Keratinocyte (primary cell): ENCODE data around the gene FAM186B. TPM values are rescaled to one million over a fixed set of nuclear protein-coding genes. Genes with fewer than 3 reads are reported as not detected.

Experiments
- DNase-seq: peaks from one replicate; pipeline ENCODE4 v3.0.0-alpha.2; 2011; ENCODE audit warnings: low read depth, missing footprints, low spot score
- FAIRE-seq: peaks from 2 replicates; lab custom pipeline; 2011; peaks lifted over from hg19 to GRCh38; lab: Jason Lieb, UNC
- H2AFZ ChIP-seq: 2 replicates; pipeline ENCODE4 v1.6.0; 2012; ENCODE audit warnings: low read length, control low read depth, inconsistent platforms; ENCODE audit not compliant: control insufficient read depth
- H3K27ac ChIP-seq: 2 replicates; pipeline ENCODE4 v1.5.1; 2011; ENCODE audit warnings: low read length; ENCODE audit not compliant: control insufficient read depth, insufficient read depth
- H3K27me3 ChIP-seq: 3 replicates; pipeline ENCODE4 v1.6.0; 2011; ENCODE audit warnings: low read length; ENCODE audit not compliant: control insufficient read depth, insufficient read depth; ENCODE audit errors: extremely low read depth
- H3K36me3 ChIP-seq, 2 experiments: 2 replicates in 1 of 2; 3 replicates in 1 of 2; pipeline ENCODE4 v1.5.1; 2011; ENCODE audit warnings: low read length in 2 of 2, mild to moderate bottlenecking in 1 of 2; ENCODE audit not compliant: control insufficient read depth in 2 of 2, insufficient read depth in 2 of 2; ENCODE audit errors: extremely low read depth in 1 of 2
- H3K4me1 ChIP-seq: 3 replicates; pipeline ENCODE4 v1.5.1; 2011; ENCODE audit warnings: low read length; ENCODE audit not compliant: control insufficient read depth, insufficient read depth; ENCODE audit errors: extremely low read depth
- H3K4me2 ChIP-seq: 3 replicates; pipeline ENCODE4 v1.6.0; 2011; ENCODE audit warnings: low read depth, low read length; ENCODE audit not compliant: control insufficient read depth, insufficient read depth; ENCODE audit errors: extremely low read depth
- H3K4me3 ChIP-seq, 3 experiments: fragments of 200-600 bp in 1 of 3; sonication (generic) in 1 of 3; 2 replicates in 2 of 3; 3 replicates in 1 of 3; pipeline ENCODE4 v1.5.1; 2011 to 2016; ENCODE audit warnings: low read length in 3 of 3, mild to moderate bottlenecking in 3 of 3, control low read depth in 2 of 3, inconsistent platforms in 1 of 3, low read depth in 1 of 3, mixed read lengths in 1 of 3, mixed run types in 1 of 3, moderate library complexity in 1 of 3; ENCODE audit not compliant: control insufficient read depth in 2 of 3, insufficient read depth in 2 of 3; ENCODE audit errors: extremely low read depth in 1 of 3
- H3K79me2 ChIP-seq: 2 replicates; pipeline ENCODE4 v1.6.0; 2012; ENCODE audit warnings: low read length; ENCODE audit not compliant: control insufficient read depth, insufficient read depth
- H3K9ac ChIP-seq: 3 replicates; pipeline ENCODE4 v1.6.0; 2011; ENCODE audit warnings: low read length; ENCODE audit not compliant: control insufficient read depth, insufficient read depth; ENCODE audit errors: extremely low read depth
- H3K9me1 ChIP-seq: 3 replicates; pipeline ENCODE4 v1.6.0; 2011; ENCODE audit warnings: low read length; ENCODE audit not compliant: control insufficient read depth, insufficient read depth; ENCODE audit errors: extremely low read depth
- H3K9me3 ChIP-seq: 2 replicates; pipeline ENCODE4 v1.5.1; 2012; ENCODE audit warnings: low read depth, low read length; ENCODE audit not compliant: control insufficient read depth
- H4K20me1 ChIP-seq: 3 replicates; pipeline ENCODE4 v1.6.0; 2011; ENCODE audit warnings: low read length; ENCODE audit not compliant: control insufficient read depth, insufficient read depth; ENCODE audit errors: extremely low read depth
- CTCF ChIP-seq, 3 experiments: IDR thresholded peaks in 1 of 3; conservative IDR thresholded peaks in 1 of 3; optimal IDR thresholded peaks in 1 of 3; 2 replicates in 2 of 3; 3 replicates in 1 of 3; pipeline versions ENCODE3 to v1.5.1; 2011; ENCODE audit warnings: low read length in 3 of 3, mild to moderate bottlenecking in 3 of 3, moderate library complexity in 2 of 3, control low read depth in 1 of 3, inconsistent platforms in 1 of 3; ENCODE audit not compliant: insufficient read depth in 2 of 3; ENCODE audit errors: extremely low read depth in 1 of 3
- EZH2 ChIP-seq: IDR thresholded peaks from one replicate; pipeline ENCODE4 v1.6.1; 2012; ENCODE audit warnings: inconsistent platforms, mild to moderate bottlenecking, low read length, moderate library complexity
- dilution Hi-C: fragments of 300-500 bp; cut with MboI; formaldehyde crosslinking; loops from one replicate; pipeline ENCODE4 v1.7.0; 2020; ENCODE audit warnings: low sequenced_read_pairs; ENCODE audit not compliant: extremely low pct_ligation_motif_present
- polyA plus RNA-seq, 5 experiments: library from polyadenylated mRNA; depleted of rRNA in 3 of 5; stranded (reverse) in 3 of 5; stranded (forward) in 1 of 5; unstranded in 1 of 5; fragments of >200 nt; gene quantifications; 1 replicate in 1 of 5; 2 replicates in 3 of 5; 3 replicates in 1 of 5; pipeline versions ENCODE4 v1.2.1 to v1.2.3, GENCODE V29; 2011 to 2012; ENCODE audit warnings: missing spikeins in 2 of 5, low read depth in 1 of 5, low replicate concordance in 1 of 5

The FAM186B gene
- polyA plus RNA-seq, 1 donor (not counting 4 experiments of a cell fraction or from before 2014, with no cell fraction given), result 0.13 TPM

- dilution Hi-C loops, result no loop called here
- H4K20me1 ChIP-seq, result no peaks in the 10 kb centered on the region
- H3K9me1 ChIP-seq, result no peaks in the 10 kb centered on the region
- H2AFZ ChIP-seq, result no peak overlapping the region
- H3K27ac ChIP-seq, result no peak overlapping the region
- no peak overlapping the region for H3K4me2 ChIP-seq
- no peak overlapping the region for H3K4me3 ChIP-seq
- TF ChIP-seq EZH2 (no peak), CTCF (optimal IDR thresholded peaks at IDR 0.05 in 1 of 3, IDR thresholded peaks at IDR 0.05 in 1 of 3, conservative IDR thresholded peaks at IDR 0.05 in 1 of 3; ENCODE audit: extremely low read depth in 1 of 3, insufficient read depth in 2 of 3, low read length in 3 of 3) (no peak)
- no peak for FAIRE-seq
- H3K4me1 ChIP-seq, result no peaks in the 10 kb centered on the region
- H3K27me3 ChIP-seq, result no peaks in the 10 kb centered on the region
- DNase-seq, result no peak
- H3K79me2 ChIP-seq, result no peaks in the 10 kb centered on the region
- H3K9ac ChIP-seq, result no peak overlapping the region
- H3K9me3 ChIP-seq, result no peaks in the 10 kb centered on the region
- H3K36me3 ChIP-seq, result peaks cover 5 to 7% of the 10 kb centered on the region in 2 experiments
Measured at GRCh38 chr12:49578471-49579112, 26.8 kb downstream of the FAM186B start.

- no peak overlapping the region for H3K4me3 ChIP-seq
- H3K4me2 ChIP-seq, result no peak overlapping the region
- no peaks in the 10 kb centered on the region for H3K4me1 ChIP-seq
- H3K9me1 ChIP-seq, result no peaks in the 10 kb centered on the region
- H4K20me1 ChIP-seq, result no peaks in the 10 kb centered on the region
- H3K9ac ChIP-seq, result no peak overlapping the region
- H3K9me3 ChIP-seq, result no peaks in the 10 kb centered on the region
- FAIRE-seq, result no peak
- no peak overlapping the region for H3K27ac ChIP-seq
- dilution Hi-C loops, result no loop called here
- no peak overlapping the region for H2AFZ ChIP-seq
- H3K79me2 ChIP-seq, result no peaks in the 10 kb centered on the region
- TF ChIP-seq CTCF (optimal IDR thresholded peaks at IDR 0.05 in 1 of 3, IDR thresholded peaks at IDR 0.05 in 1 of 3, conservative IDR thresholded peaks at IDR 0.05 in 1 of 3; ENCODE audit: extremely low read depth in 1 of 3, insufficient read depth in 2 of 3, low read length in 3 of 3), result no peak
- TF ChIP-seq EZH2, result no peak
- H3K27me3 ChIP-seq, result no peaks in the 10 kb centered on the region
- no peak for DNase-seq
- H3K36me3 ChIP-seq, result peaks cover 2 to 5% of the 10 kb centered on the region in 2 experiments
Measured at GRCh38 chr12:49577589-49578315, 27.7 kb downstream of the FAM186B start.
